SK-N-SH (cell line): ENCODE data around the gene ANLN. TPM values are rescaled to one million over a fixed set of nuclear protein-coding genes. Genes with fewer than 3 reads are reported as not detected.

Source experiments
- CTCF ChIA-PET: fragments of 300-600, 350-600 bp; formaldehyde crosslinking; extraction: SDS; loops from one replicate; lab custom pipeline; 2021; lab: Yijun Ruan, JAX
- POLR2A ChIA-PET: fragments of 350-600 bp; sonication (Branson Sonifier 250); formaldehyde crosslinking; extraction: SDS; loops from one replicate; lab custom pipeline; 2020; ENCODE audit warnings: antibody characterized with exemption, inconsistent platforms; lab: Yijun Ruan, JAX
- DNase-seq: peaks from one replicate; pipeline ENCODE4 v3.0.0; 2012
- H2AFZ ChIP-seq: fragments of 200-600 bp; sonication (generic); 2 replicates; pipeline ENCODE4 v1.8.1; 2016; ENCODE audit warnings: antibody characterized with exemption, mild to moderate bottlenecking, low read depth
- H3F3A ChIP-seq: fragments of 200-600 bp; sonication (generic); replicated peaks from 2 replicates; pipeline ENCODE3; 2016; ENCODE audit warnings: antibody characterized with exemption, mild to moderate bottlenecking; ENCODE audit not compliant: insufficient read depth
- H3K27ac ChIP-seq, 2 experiments: fragments of 200-500 bp in 1 of 2; fragments of 200-600 bp in 1 of 2; sonication (Bioruptor generic) in 1 of 2; sonication (generic), shearing (Covaris generic) in 1 of 2; 2 replicates each; pipeline versions ENCODE4 v1.5.1 to v1.6.1; 2014 to 2016; ENCODE audit warnings: low read depth in 2 of 2, inconsistent platforms in 1 of 2, low read length in 1 of 2, mild to moderate bottlenecking in 1 of 2, mixed read lengths in 1 of 2
- H3K27me3 ChIP-seq: fragments of 200-600 bp; sonication (generic), shearing (Covaris generic); 2 replicates; pipeline ENCODE4 v1.6.1; 2016; ENCODE audit warnings: mixed run types; ENCODE audit not compliant: insufficient read depth
- H3K36me3 ChIP-seq, 2 experiments: fragments of 200-500 bp in 1 of 2; fragments of 200-600 bp in 1 of 2; sonication (Bioruptor generic) in 1 of 2; sonication (generic) in 1 of 2; replicated peaks in 1 of 2; 2 replicates each; pipeline versions ENCODE3 to v1.5.1; 2014 to 2016; ENCODE audit warnings: low read length in 1 of 2, mild to moderate bottlenecking in 1 of 2; ENCODE audit not compliant: insufficient read depth in 2 of 2, control insufficient read depth in 1 of 2
- H3K4me1 ChIP-seq, 2 experiments: fragments of 200-500 bp in 1 of 2; fragments of 200-600 bp in 1 of 2; sonication (Bioruptor generic) in 1 of 2; sonication (generic), shearing (Covaris generic) in 1 of 2; 2 replicates each; pipeline versions ENCODE4 v1.5.1 to v1.6.1; 2014 to 2016; ENCODE audit warnings: low read depth in 1 of 2, low read length in 1 of 2, mixed run types in 1 of 2; ENCODE audit not compliant: insufficient read depth in 2 of 2, control insufficient read depth in 1 of 2
- H3K4me2 ChIP-seq: fragments of 200-600 bp; sonication (generic), shearing (Covaris generic); 2 replicates; pipeline ENCODE4 v1.6.1; 2017; ENCODE audit warnings: mixed run types
- H3K4me3 ChIP-seq, 2 experiments: fragments of 200-500 bp in 1 of 2; fragments of 200-600 bp in 1 of 2; sonication (Bioruptor generic) in 1 of 2; sonication (generic), shearing (Covaris generic) in 1 of 2; 2 replicates each; pipeline versions ENCODE4 v1.5.1 to v1.8.1; 2014 to 2016; ENCODE audit warnings: low read depth in 2 of 2, inconsistent platforms in 1 of 2, low read length in 1 of 2, mild to moderate bottlenecking in 1 of 2, mixed read lengths in 1 of 2, moderate library complexity in 1 of 2
- H3K79me2 ChIP-seq: fragments of 200-600 bp; sonication (generic); 2 replicates; pipeline ENCODE4 v1.8.1; 2017; ENCODE audit warnings: mild to moderate bottlenecking; ENCODE audit not compliant: insufficient read depth
- H3K9ac ChIP-seq: fragments of 200-600 bp; sonication (generic); 2 replicates; pipeline ENCODE4 v1.6.1; 2017; ENCODE audit warnings: mixed run types
- H3K9me2 ChIP-seq: fragments of 200-600 bp; sonication (generic); 2 replicates; pipeline ENCODE4 v1.6.1; 2017; ENCODE audit warnings: mixed run types
- H3K9me3 ChIP-seq: fragments of 200-600 bp; sonication (generic); 2 replicates; pipeline ENCODE4 v1.6.1; 2017; ENCODE audit warnings: mixed run types, mild to moderate bottlenecking, moderate library complexity
- H4K20me1 ChIP-seq: fragments of 200-600 bp; sonication (generic); 2 replicates; pipeline ENCODE4 v1.6.1; 2017; ENCODE audit warnings: mild to moderate bottlenecking, mixed run types; ENCODE audit not compliant: insufficient read depth
- ELF1 ChIP-seq: IDR thresholded peaks from 2 replicates; pipeline ENCODE4 v1.4.0; 2012
- EZH2phosphoT487 ChIP-seq: fragments of 200-600 bp; sonication (generic); IDR thresholded peaks from 2 replicates; pipeline ENCODE4 v1.6.1; 2017; ENCODE audit warnings: low read depth, mixed run types, mild to moderate bottlenecking, antibody characterized with exemption, moderate library complexity, borderline replicate concordance
- FOSL2 ChIP-seq: IDR thresholded peaks from 2 replicates; pipeline ENCODE4 v1.4.0; 2012; ENCODE audit warnings: low read depth, mild to moderate bottlenecking, moderate library complexity, borderline replicate concordance
- FOXM1 ChIP-seq: IDR thresholded peaks from 2 replicates; pipeline ENCODE4 v1.4.0; 2012; ENCODE audit warnings: low read depth, mild to moderate bottlenecking
- GABPA ChIP-seq: IDR thresholded peaks from 2 replicates; pipeline ENCODE4 v1.4.0; 2012; ENCODE audit warnings: low read depth, mild to moderate bottlenecking
- IRF3 ChIP-seq: fragments of 150-350 bp; IDR thresholded peaks from 2 replicates; pipeline ENCODE4 v1.6.1; 2016; ENCODE audit warnings: mild to moderate bottlenecking, low read depth, low read length
- MAX ChIP-seq: IDR thresholded peaks from 2 replicates; pipeline ENCODE4 v1.4.0; 2012; ENCODE audit warnings: low read depth
- NFIC ChIP-seq: IDR thresholded peaks from 2 replicates; pipeline ENCODE4 v1.4.0; 2012; ENCODE audit warnings: borderline replicate concordance
- NRF1 ChIP-seq: IDR thresholded peaks from 2 replicates; pipeline ENCODE4 v1.6.1; 2012; ENCODE audit warnings: low read depth, mild to moderate bottlenecking, low read length
- RCOR1 ChIP-seq: fragments of 150-350 bp; IDR thresholded peaks from 2 replicates; pipeline ENCODE4 v1.6.1; 2017; ENCODE audit warnings: antibody characterized with exemption, low read length
- RXRA ChIP-seq: IDR thresholded peaks from 2 replicates; pipeline ENCODE4 v1.4.0; 2012; ENCODE audit warnings: low read depth, mild to moderate bottlenecking, borderline replicate concordance
- SIN3A ChIP-seq: IDR thresholded peaks from 2 replicates; pipeline ENCODE4 v1.6.1; 2012; ENCODE audit warnings: low read depth, mild to moderate bottlenecking, low read length, moderate library complexity, borderline replicate concordance
- TAF1 ChIP-seq: IDR thresholded peaks from 2 replicates; pipeline ENCODE4 v1.6.1; 2012; ENCODE audit warnings: low read depth, mild to moderate bottlenecking, low read length, moderate library complexity, borderline replicate concordance
- TCF12 ChIP-seq: IDR thresholded peaks from 2 replicates; pipeline ENCODE4 v1.4.0; 2012
- YY1 ChIP-seq: IDR thresholded peaks from 2 replicates; pipeline ENCODE4 v1.4.0; 2012; ENCODE audit warnings: low read depth, mild to moderate bottlenecking
- ZBTB33 ChIP-seq: IDR thresholded peaks from 2 replicates; pipeline ENCODE4 v1.4.0; 2012; ENCODE audit warnings: low read depth, borderline replicate concordance
- WGBS: methylation state at CpG from one replicate; pipeline ENCODE4 v1.1.6; 2017; ENCODE audit warnings: low lambda C conversion rate; 5-methylcytosine and 5-hydroxymethylcytosine counted together
- polyA plus RNA-seq, 3 experiments: library from polyadenylated mRNA; depleted of rRNA; stranded (reverse); fragments of >200 nt; gene quantifications; 2 replicates each; pipeline ENCODE4 v1.2.3, GENCODE V29; 2012

The ANLN gene
- polyA plus RNA-seq, 1 of the 3 experiments (the other 2 are of a cell fraction), result 17.1 TPM

GRCh38 chr7:36490419-36490830 is 100.8 kb downstream of the ANLN start:
- CTCF ChIA-PET, result interaction anchor here (0.6 to 10.8 kb wide), 14 partner anchors 14 to 718 kb away, joined by 3 to 306 read pairs (median 8); no protein-coding TSS in a partner anchor
- Histone ChIP-seq H3F3A (no peaks in the 10 kb centered on the region), H3K79me2 (no peaks in the 10 kb centered on the region), H3K4me3 (no peak overlapping the region), H3K9me3 (no peaks in the 10 kb centered on the region), H2AFZ (no peak overlapping the region), H3K4me1 (0 out of 4 replicates have a peak, but pooled peaks cover 0 to 2% of the 10 kb centered on the region in 2 experiments), H4K20me1 (no peaks in the 10 kb centered on the region), H3K27me3 (no peaks in the 10 kb centered on the region), H3K36me3 (no peaks in the 10 kb centered on the region), H3K27ac (no peak overlapping the region), H3K9me2 (no peaks in the 10 kb centered on the region), H3K4me2 (no peak overlapping the region), H3K9ac (no peak overlapping the region)
- no peak for TF ChIP-seq RXRA
- no peak for TF ChIP-seq SIN3A
- TF ChIP-seq NRF1, result no peak
- TF ChIP-seq ZBTB33, result no peak
- TF ChIP-seq FOXM1, result no peak
- no peak for TF ChIP-seq FOSL2
- no peak for TF ChIP-seq IRF3
- TF ChIP-seq MAX, result no peak
- no peak; the same call in 1 of the 2 replicates for TF ChIP-seq NFIC
- WGBS, result 62% methylated on average over 3 of the region's 3 CpGs
- no peak for DNase-seq
- POLR2A ChIA-PET, result no interaction called here

GRCh38 chr7:36491317-36491716 is 101.7 kb downstream of the ANLN start:
- no peaks in the 10 kb centered on the region for H3F3A ChIP-seq
- TF ChIP-seq GABPA (no peak), YY1 (no peak), RCOR1 (no peak), MAX (no peak), TCF12 (no peak), EZH2phosphoT487 (no peak), NFIC (no peak), ELF1 (no peak), FOXM1 (no peak), TAF1 (no peak)
- H3K9me3 ChIP-seq, result no peaks in the 10 kb centered on the region
- no peaks in the 10 kb centered on the region for H3K79me2 ChIP-seq
- POLR2A ChIA-PET, result no interaction called here
- DNase-seq, result no peak
- 0 out of 4 replicates have a peak, but pooled peaks cover 0 to 2% of the 10 kb centered on the region in 2 experiments for H3K4me1 ChIP-seq
- H3K4me3 ChIP-seq, result no peak overlapping the region
- H3K27me3 ChIP-seq, result no peaks in the 10 kb centered on the region
- no peak overlapping the region for H3K4me2 ChIP-seq
- 48% methylated on average over 3 of the region's 3 CpGs for WGBS
- H3K9ac ChIP-seq, result no peak overlapping the region
- H3K9me2 ChIP-seq, result no peaks in the 10 kb centered on the region
- no peaks in the 10 kb centered on the region for H4K20me1 ChIP-seq
- H2AFZ ChIP-seq, result no peak overlapping the region
- H3K27ac ChIP-seq, result no peak overlapping the region
- CTCF ChIA-PET, result interaction anchor here (4.1 to 10.8 kb wide), 5 partner anchors 50 to 706 kb away, joined by 16 to 306 read pairs (median 162); no protein-coding TSS in a partner anchor
- no peaks in the 10 kb centered on the region for H3K36me3 ChIP-seq
